ENCODE measurements around the gene SLK.

- TF ChIP-seq EP300 (IDR thresholded peaks at IDR 0.05) = no peak
- TF ChIP-seq, protein P1, sequence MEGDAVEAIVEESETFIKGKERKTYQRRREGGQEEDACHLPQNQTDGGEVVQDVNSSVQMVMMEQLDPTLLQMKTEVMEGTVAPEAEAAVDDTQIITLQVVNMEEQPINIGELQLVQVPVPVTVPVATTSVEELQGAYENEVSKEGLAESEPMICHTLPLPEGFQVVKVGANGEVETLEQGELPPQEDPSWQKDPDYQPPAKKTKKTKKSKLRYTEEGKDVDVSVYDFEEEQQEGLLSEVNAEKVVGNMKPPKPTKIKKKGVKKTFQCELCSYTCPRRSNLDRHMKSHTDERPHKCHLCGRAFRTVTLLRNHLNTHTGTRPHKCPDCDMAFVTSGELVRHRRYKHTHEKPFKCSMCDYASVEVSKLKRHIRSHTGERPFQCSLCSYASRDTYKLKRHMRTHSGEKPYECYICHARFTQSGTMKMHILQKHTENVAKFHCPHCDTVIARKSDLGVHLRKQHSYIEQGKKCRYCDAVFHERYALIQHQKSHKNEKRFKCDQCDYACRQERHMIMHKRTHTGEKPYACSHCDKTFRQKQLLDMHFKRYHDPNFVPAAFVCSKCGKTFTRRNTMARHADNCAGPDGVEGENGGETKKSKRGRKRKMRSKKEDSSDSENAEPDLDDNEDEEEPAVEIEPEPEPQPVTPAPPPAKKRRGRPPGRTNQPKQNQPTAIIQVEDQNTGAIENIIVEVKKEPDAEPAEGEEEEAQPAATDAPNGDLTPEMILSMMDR (IDR thresholded peaks at IDR 0.05) = no peak
- no peak for TF ChIP-seq POLR2AphosphoS5 (IDR thresholded peaks at IDR 0.05)
- TF ChIP-seq POLR2A (IDR thresholded peaks at IDR 0.05) = no peak
Measured at GRCh38 chr10:103928784-103929183, 38.2 kb upstream of the SLK start.
